Kidney glomerular epithelial cell (primary cell): ENCODE measurements around the gene TMX1.

Source experiments
- DNase-seq: peaks from one replicate; lab custom pipeline; 2025; lab: John Stamatoyannopoulos, UW

Gene TMX1

GRCh38 chr14:51293149-51293911 is 53.3 kb downstream of the TMX1 start:
- DNase-seq, result no peak

GRCh38 chr14:51293912-51294389 is 53.9 kb downstream of the TMX1 start:
- no peak for DNase-seq

- no peak for DNase-seq
These were observed 55.0 kb downstream of the TMX1 start for GRCh38 chr14:51294951-51295525.

- DNase-seq, result no peak
These were observed 55.7 kb downstream of the TMX1 start for GRCh38 chr14:51295646-51296263.

GRCh38 chr14:51297066-51297465 is 57.0 kb downstream of the TMX1 start:
- DNase-seq, result no peak

- DNase-seq, result no peak
These were observed 58.8 kb downstream of the TMX1 start for GRCh38 chr14:51298895-51299294.

GRCh38 chr14:51302295-51303030 is 62.4 kb downstream of the TMX1 start:
- DNase-seq, result no peak

- peak; percentile 61 for DNase-seq
These were observed 64.4 kb downstream of the TMX1 start for GRCh38 chr14:51304438-51304837.

- peak; percentile 95 for DNase-seq
These were observed 64.9 kb downstream of the TMX1 start for GRCh38 chr14:51304941-51305340.

GRCh38 chr14:51305751-51306150 is 65.7 kb downstream of the TMX1 start:
- DNase-seq, result no peak
